Measurements from ENCODE around the gene FUZ.

Gene FUZ

DNA sequence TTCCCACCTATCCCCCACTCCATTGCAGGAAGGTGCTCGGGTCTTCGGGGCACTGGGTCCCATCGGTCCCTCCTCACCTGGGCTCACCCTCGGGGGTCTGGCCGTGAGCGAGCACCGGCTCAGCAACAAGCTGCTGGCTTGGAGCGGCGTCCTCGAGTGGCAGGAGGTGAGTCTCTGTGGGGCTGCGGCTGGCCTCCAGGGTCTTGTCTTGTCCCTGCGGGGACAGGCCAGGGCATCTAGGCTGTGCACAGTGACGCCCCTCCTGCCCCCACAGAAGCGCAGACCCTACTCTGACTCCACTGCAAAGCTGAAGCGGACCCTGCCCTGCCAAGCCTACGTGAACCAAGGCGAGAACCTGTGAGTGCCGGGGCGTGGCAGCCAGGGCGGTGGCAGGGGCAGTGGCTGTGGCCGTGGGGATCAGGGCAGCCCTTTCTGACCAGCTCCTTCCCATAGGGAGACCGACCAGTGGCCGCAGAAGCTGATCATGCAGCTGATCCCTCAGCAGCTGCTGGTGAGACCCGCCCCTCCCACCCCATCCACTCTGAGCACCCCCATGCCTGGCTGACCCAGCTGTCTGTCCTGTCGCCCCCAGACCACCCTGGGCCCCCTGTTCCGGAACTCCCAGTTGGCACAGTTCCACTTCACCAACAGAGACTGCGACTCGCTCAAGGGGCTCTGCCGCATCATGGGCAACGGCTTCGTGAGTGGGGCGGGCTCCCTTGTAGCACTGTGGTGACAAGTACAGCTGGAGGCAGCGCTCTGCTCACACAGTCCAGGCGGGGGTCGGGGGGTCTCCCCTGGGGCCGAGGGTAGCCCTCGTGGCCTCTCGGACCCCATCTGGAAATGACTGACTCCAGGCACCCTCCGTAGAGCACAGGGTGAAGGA lies 41.5 kb upstream of the FUZ start:
- TF ChIP-seq, protein P1, sequence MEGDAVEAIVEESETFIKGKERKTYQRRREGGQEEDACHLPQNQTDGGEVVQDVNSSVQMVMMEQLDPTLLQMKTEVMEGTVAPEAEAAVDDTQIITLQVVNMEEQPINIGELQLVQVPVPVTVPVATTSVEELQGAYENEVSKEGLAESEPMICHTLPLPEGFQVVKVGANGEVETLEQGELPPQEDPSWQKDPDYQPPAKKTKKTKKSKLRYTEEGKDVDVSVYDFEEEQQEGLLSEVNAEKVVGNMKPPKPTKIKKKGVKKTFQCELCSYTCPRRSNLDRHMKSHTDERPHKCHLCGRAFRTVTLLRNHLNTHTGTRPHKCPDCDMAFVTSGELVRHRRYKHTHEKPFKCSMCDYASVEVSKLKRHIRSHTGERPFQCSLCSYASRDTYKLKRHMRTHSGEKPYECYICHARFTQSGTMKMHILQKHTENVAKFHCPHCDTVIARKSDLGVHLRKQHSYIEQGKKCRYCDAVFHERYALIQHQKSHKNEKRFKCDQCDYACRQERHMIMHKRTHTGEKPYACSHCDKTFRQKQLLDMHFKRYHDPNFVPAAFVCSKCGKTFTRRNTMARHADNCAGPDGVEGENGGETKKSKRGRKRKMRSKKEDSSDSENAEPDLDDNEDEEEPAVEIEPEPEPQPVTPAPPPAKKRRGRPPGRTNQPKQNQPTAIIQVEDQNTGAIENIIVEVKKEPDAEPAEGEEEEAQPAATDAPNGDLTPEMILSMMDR (IDR thresholded peaks at IDR 0.05): no peak

DNA sequence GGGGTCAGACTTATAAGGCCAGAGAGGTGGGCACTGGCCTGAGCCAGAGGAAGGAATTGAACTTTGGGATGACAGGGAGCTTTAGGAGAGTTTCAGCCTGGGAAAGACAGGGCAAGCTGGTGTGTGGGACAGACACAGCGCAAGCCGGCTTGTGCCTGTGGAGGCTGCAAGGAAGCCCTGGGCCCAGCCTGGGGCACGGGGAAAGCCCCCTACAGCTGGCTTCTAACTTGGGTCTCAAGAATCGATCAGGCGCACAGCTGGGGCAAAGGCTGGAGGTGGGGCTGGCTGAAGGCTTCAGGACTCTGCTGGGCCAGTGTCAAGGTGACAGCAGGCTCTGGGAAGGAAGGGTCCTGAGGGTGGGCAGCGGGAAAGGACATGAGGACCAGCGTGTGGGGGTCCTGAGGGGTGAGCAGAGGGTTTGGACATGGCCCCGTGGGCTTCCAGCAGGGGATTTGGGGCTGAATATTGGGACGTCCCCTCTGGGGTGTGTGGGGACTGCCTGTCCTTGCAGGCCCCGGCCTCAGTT lies 40.8 kb upstream of the FUZ start:
- TF ChIP-seq, protein P1 (IDR thresholded peaks at IDR 0.05): no peak

DNA sequence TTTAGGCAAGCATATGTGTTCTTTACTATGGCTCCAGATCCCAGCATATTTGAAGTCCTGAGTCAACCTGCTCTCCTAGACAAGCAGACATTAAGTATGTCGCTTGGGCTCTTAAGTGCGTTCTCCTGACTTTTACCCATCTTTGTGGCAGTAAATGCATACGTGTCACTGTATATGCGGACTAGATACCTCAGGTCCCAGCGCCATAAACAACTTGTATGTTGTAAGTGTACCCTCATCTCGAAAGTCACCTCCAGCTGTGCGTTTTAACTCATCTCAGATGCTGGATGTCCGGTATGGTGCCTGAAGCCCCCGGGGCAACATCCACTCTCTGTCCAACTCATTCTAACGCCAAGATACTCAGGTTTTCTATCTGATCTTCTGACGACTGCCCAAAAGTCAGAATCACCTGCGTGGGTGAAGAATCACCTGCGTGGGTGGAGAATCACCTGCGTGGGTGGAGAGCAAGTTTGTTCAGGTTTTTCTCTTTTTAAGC lies 39.6 kb upstream of the FUZ start:
- TF ChIP-seq, protein P1 (IDR thresholded peaks at IDR 0.05): no peak

DNA sequence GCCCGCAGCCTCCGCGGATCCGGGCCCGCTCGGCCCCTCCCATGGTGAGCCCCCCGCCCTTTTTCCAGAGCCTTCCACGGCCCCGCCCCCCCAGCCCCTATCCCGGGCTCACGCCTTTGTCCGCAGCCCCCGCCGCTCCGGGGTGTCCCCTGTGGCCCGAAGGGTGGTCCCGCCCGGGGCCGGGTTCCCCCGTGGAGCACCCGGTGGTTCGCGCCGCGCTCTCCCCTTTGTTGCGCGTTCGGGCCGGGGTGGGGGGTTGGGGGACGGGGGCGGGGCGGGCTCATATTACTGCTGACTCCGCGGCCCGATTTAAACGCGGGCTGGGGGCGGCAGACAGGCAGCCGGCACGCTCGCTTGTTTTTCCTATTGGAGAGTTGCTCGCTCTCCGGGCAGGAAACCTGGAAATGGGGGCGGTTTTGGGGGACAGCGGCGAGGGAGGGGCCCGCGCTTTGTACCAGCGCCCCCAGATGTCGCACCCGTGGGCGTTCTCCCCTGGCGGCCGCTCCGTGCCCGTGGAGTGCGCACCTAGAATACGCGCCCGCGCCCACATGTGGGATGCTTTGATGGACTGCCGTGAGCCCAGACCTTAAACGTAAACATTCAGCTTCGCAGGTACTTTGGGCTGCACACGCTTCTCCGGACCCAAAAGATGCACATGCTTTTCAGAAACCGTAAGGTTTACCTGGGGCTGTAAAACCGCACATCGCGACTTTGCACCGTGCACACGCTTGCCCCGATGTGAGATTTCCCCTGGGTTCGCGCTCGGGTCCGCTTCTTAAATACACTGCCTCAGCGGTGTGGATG lies 38.6 kb upstream of the FUZ start:
- TF ChIP-seq, protein P1 (IDR thresholded peaks at IDR 0.05): no peak

DNA sequence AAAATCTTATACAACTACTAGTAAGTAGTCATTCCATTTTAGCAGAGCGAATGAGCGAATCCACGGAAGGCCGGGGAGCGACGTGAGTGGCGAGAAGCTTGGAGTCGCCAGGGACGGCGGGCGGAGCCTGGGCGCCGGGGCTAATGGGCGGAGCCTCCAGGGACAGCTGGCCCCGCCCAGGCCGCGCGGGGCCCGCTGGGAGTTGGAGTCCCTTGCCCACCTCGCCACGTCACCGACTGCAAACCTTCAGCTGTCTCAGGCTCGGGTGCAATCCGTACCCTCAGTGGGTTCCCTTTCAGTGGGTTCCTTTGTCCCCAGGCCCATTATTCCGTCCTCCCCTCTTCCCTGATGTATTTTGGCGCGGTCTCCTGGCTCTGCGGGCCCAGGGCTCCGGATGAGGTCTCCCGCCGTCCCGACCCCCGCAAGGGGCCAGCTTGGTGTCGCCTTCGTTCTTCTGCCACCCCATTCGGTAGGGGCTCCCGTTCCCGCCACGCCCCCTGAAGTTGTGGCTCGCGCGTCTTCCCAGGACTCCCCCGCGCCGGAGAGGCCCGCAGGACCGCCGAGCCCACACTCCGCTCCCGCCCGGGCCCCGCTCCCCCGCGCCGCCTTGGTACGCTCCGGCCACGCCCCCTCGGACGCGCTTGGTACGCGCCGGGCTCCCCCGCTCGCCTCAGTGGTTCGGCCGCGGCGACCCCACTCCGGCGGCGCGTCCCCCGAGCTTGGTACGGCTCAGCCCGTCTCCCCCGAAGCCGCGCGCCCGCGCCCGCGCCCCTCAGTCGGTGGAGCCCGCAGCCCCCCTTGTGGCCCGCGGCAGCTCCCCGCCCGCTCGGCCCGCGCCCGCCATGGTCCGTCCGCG lies 37.6 kb upstream of the FUZ start, which contains the start of gene PTOV1:
PTOV1 (plus strand) TSS at position 673 of the 856 bp plus-strand sequence.
- TF ChIP-seq, protein P1 (IDR thresholded peaks at IDR 0.05): no peak

DNA sequence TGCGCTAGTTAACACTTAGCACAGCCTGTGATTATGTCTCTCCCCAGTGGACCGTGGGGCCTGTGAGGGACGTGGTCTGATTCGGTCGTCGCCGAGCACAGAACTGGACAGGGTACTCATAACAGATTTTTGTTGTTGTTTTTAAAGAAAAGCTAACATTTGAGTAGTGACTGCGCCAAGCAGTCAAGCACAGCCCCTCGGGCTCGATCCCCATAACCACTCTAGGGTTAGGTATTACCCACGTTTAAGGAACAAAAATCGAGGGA lies 37.1 kb upstream of the FUZ start:
- TF ChIP-seq, protein P1 (IDR thresholded peaks at IDR 0.05): no peak

Measured in LNCAP (cell line).